CD4-positive, CD25-positive, alpha-beta regulatory T cell (primary cell): ENCODE data around the gene SLC25A21. TPM values are rescaled to one million over a fixed set of nuclear protein-coding genes. Genes with fewer than 3 reads are reported as not detected.
A peak's percentile ranks its signal among the peaks of the same experiment; 100 is the strongest.
"Not testable (repeated sequence)": the region's sequence is repeated elsewhere in the genome, so short reads cannot be mapped to it uniquely, and the experiment has no call there.

Experiments used
- ATAC-seq, 2 donors: fragments of 150-1000 bp; cut with Tn5 transposase; one replicate each; pipeline ENCODE4 v1.10.0; 2021; ENCODE audit warnings: low read depth in 2 of 2, moderate number of reproducible peaks in 2 of 2, moderate library complexity in 1 of 2
- DNase-seq, 3 donors: peaks; one replicate each; pipeline versions ENCODE4 v3.0.0 to v3.0.0-alpha.2; 2012 to 2022; ENCODE audit warnings: mixed read lengths in 1 of 3
- H3K27ac ChIP-seq: one replicate; pipeline ENCODE4 v1.7.0; 2013; ENCODE audit warnings: mild to moderate bottlenecking, low read length; ENCODE audit not compliant: insufficient read depth, poor library complexity, severe bottlenecking
- H3K27me3 ChIP-seq: one replicate; pipeline ENCODE4 v1.7.0; 2013; ENCODE audit warnings: low read length; ENCODE audit not compliant: control insufficient read depth, insufficient read depth
- H3K36me3 ChIP-seq: one replicate; pipeline ENCODE4 v1.7.0; 2013; ENCODE audit warnings: mild to moderate bottlenecking, low read length, moderate library complexity; ENCODE audit not compliant: control insufficient read depth, insufficient read depth
- H3K4me1 ChIP-seq: 2 replicates; pipeline ENCODE4 v1.7.0; 2013; ENCODE audit warnings: mild to moderate bottlenecking, low read length; ENCODE audit not compliant: insufficient read depth, control insufficient read depth, poor library complexity, severe bottlenecking
- H3K4me3 ChIP-seq: one replicate; pipeline ENCODE4 v1.7.0; 2013; ENCODE audit warnings: low read depth, mild to moderate bottlenecking, low read length, moderate library complexity
- H3K9me3 ChIP-seq, 2 experiments: 1 replicate in 1 of 2; 2 replicates in 1 of 2; pipeline ENCODE4 v1.7.0; 2013; ENCODE audit warnings: low read length in 2 of 2, mild to moderate bottlenecking in 1 of 2, moderate library complexity in 1 of 2; ENCODE audit not compliant: control insufficient read depth in 2 of 2
- H3K27ac Mint-ChIP-seq, 3 donors: one replicate each; pipeline ENCODE4 v1.8.0; 2020 to 2022; ENCODE audit warnings: mild to moderate bottlenecking in 3 of 3, mixed read lengths in 3 of 3, moderate library complexity in 2 of 3
- H3K27me3 Mint-ChIP-seq: one replicate; pipeline ENCODE4 v1.8.0; 2022; ENCODE audit warnings: mild to moderate bottlenecking, mixed read lengths
- H3K36me3 Mint-ChIP-seq: one replicate; pipeline ENCODE4 v1.8.0; 2020; ENCODE audit warnings: mixed read lengths
- H3K4me1 Mint-ChIP-seq, 4 donors: one replicate each; pipeline ENCODE4 v1.8.0; 2020 to 2022; ENCODE audit warnings: mixed read lengths in 4 of 4, mild to moderate bottlenecking in 1 of 4
- H3K4me3 Mint-ChIP-seq, 4 donors: one replicate each; pipeline ENCODE4 v1.8.0; 2020 to 2022; ENCODE audit warnings: mild to moderate bottlenecking in 4 of 4, mixed read lengths in 4 of 4, moderate library complexity in 3 of 4
- H3K9me3 Mint-ChIP-seq, 7 donors: one replicate each; pipeline ENCODE4 v1.8.0; 2020 to 2022; ENCODE audit warnings: mixed read lengths in 7 of 7, mild to moderate bottlenecking in 3 of 7, moderate library complexity in 2 of 7
- polyA plus RNA-seq, 4 donors: library from polyadenylated mRNA; unstranded; fragments of 300-500 nt; fragmentation: Illumina TruSeq; gene quantifications; one replicate each; pipeline ENCODE4 v1.2.3, GENCODE V29; 2021
- total RNA-seq: library from RNA; stranded (reverse); gene quantifications from one replicate; pipeline ENCODE4 v1.2.3, GENCODE V29; 2022

Gene SLC25A21
- total RNA-seq: not detected
- polyA plus RNA-seq: not detected

- H3K4me1 Mint-ChIP-seq: peaks cover 0 to 2% (median 0%) of the 10 kb centered on the region in 4 donors
- Histone ChIP-seq H3K27me3 (peaks cover 4% of the 10 kb centered on the region), H3K36me3 (no peaks in the 10 kb centered on the region), H3K4me1 (no peaks in the 10 kb centered on the region), H3K27ac (no peak within 1 kb of the TSS), H3K4me3 (no peak within 1 kb of the TSS), H3K9me3 (no peaks in the 10 kb centered on the region)
- peak within 1 kb of the TSS in 1 of 4 donors; percentile 29 for H3K4me3 Mint-ChIP-seq
- H3K36me3 Mint-ChIP-seq: no peaks in the 10 kb centered on the region
- H3K27me3 Mint-ChIP-seq: peaks cover 17% of the 10 kb centered on the region
- ATAC-seq: no peak
- DNase-seq: no peak
- H3K9me3 Mint-ChIP-seq: peaks cover 0 to 6% (median 3%) of the 10 kb centered on the region in 7 donors
- no peak within 1 kb of the TSS for H3K27ac Mint-ChIP-seq
Measured at GRCh38 chr14:37172024-37172869, at the start of gene SLC25A21. Gene SLC25A21 (minus strand): TSS chr14:37172606.

GRCh38 chr14:37221073-37221472 lies 48.7 kb upstream of the SLC25A21 start:
- H3K27me3 ChIP-seq: no peaks in the 10 kb centered on the region
- H3K36me3 Mint-ChIP-seq: no peaks in the 10 kb centered on the region
- H3K4me1 ChIP-seq: no peaks in the 10 kb centered on the region
- no peak overlapping the region for H3K4me3 ChIP-seq
- H3K9me3 ChIP-seq: peaks cover 0 to 3% of the 10 kb centered on the region in 2 experiments
- H3K9me3 Mint-ChIP-seq: peaks cover 0 to 12% (median 2%) of the 10 kb centered on the region in 7 donors
- ATAC-seq (no peak), DNase-seq (no peak)
- no peaks in the 10 kb centered on the region for H3K36me3 ChIP-seq
- no peaks in the 10 kb centered on the region for H3K27me3 Mint-ChIP-seq
- H3K27ac Mint-ChIP-seq: no peak overlapping the region
- no peak overlapping the region for H3K27ac ChIP-seq
- H3K4me1 Mint-ChIP-seq: no peaks in the 10 kb centered on the region
- no peak overlapping the region for H3K4me3 Mint-ChIP-seq

GRCh38 chr14:37215345-37215744 lies 42.9 kb upstream of the SLC25A21 start:
- H3K9me3 ChIP-seq: no peaks in the 10 kb centered on the region
- Mint-ChIP-seq H3K27ac (no peak overlapping the region), H3K4me3 (no peak overlapping the region), H3K36me3 (no peaks in the 10 kb centered on the region), H3K27me3 (no peaks in the 10 kb centered on the region), H3K4me1 (no peaks in the 10 kb centered on the region), H3K9me3 (peaks cover 0 to 16% (median 4%) of the 10 kb centered on the region in 7 donors)
- no peak for ATAC-seq
- no peaks in the 10 kb centered on the region for H3K4me1 ChIP-seq
- no peaks in the 10 kb centered on the region for H3K27me3 ChIP-seq
- no peaks in the 10 kb centered on the region for H3K36me3 ChIP-seq
- no peak overlapping the region for H3K27ac ChIP-seq
- no peak for DNase-seq
- no peak overlapping the region for H3K4me3 ChIP-seq

- no peaks in the 10 kb centered on the region for H3K36me3 ChIP-seq
- no peaks in the 10 kb centered on the region for H3K4me1 Mint-ChIP-seq
- no peak overlapping the region for H3K27ac Mint-ChIP-seq
- no peak overlapping the region for H3K27ac ChIP-seq
- peaks cover 0 to 18% (median 4%) of the 10 kb centered on the region in 7 donors for H3K9me3 Mint-ChIP-seq
- no peaks in the 10 kb centered on the region for H3K4me1 ChIP-seq
- ATAC-seq (no peak), DNase-seq (no peak)
- H3K27me3 ChIP-seq: no peaks in the 10 kb centered on the region
- no peak overlapping the region for H3K4me3 ChIP-seq
- no peaks in the 10 kb centered on the region for H3K9me3 ChIP-seq
- H3K27me3 Mint-ChIP-seq: no peaks in the 10 kb centered on the region
- no peaks in the 10 kb centered on the region for H3K36me3 Mint-ChIP-seq
- no peak overlapping the region for H3K4me3 Mint-ChIP-seq
Measured at GRCh38 chr14:37213016-37213415, 40.6 kb upstream of the SLC25A21 start.

- H3K36me3 Mint-ChIP-seq: no peaks in the 10 kb centered on the region
- H3K4me1 ChIP-seq: no peaks in the 10 kb centered on the region
- no peak for ATAC-seq
- no peaks in the 10 kb centered on the region for H3K27me3 Mint-ChIP-seq
- no peak for DNase-seq
- no peaks in the 10 kb centered on the region for H3K27me3 ChIP-seq
- no peak overlapping the region for H3K4me3 Mint-ChIP-seq
- H3K9me3 ChIP-seq: peaks cover 2 to 3% of the 10 kb centered on the region in 2 experiments
- no peak overlapping the region for H3K27ac Mint-ChIP-seq
- peaks cover 1 to 32% (median 8%) of the 10 kb centered on the region in 7 donors for H3K9me3 Mint-ChIP-seq
- H3K27ac ChIP-seq: no peak overlapping the region
- H3K36me3 ChIP-seq: no peaks in the 10 kb centered on the region
- no peaks in the 10 kb centered on the region for H3K4me1 Mint-ChIP-seq
- no peak overlapping the region for H3K4me3 ChIP-seq
Measured at GRCh38 chr14:37210448-37210847, 38.0 kb upstream of the SLC25A21 start.

- not testable (repeated sequence) for H3K27me3 Mint-ChIP-seq, H3K4me1 Mint-ChIP-seq, H3K27me3 ChIP-seq, H3K4me1 ChIP-seq, H3K27ac Mint-ChIP-seq, H3K36me3 Mint-ChIP-seq, H3K9me3 ChIP-seq, H3K27ac ChIP-seq, H3K4me3 Mint-ChIP-seq, H3K36me3 ChIP-seq, DNase-seq, ATAC-seq, H3K4me3 ChIP-seq
- peaks cover 1 to 35% (median 8%) of the 10 kb centered on the region in 7 donors for H3K9me3 Mint-ChIP-seq
Measured at GRCh38 chr14:37209617-37210016, 37.2 kb upstream of the SLC25A21 start.

GRCh38 chr14:37205623-37206605 lies 33.5 kb upstream of the SLC25A21 start:
- DNase-seq, H3K27me3 Mint-ChIP-seq, H3K36me3 Mint-ChIP-seq, H3K4me1 ChIP-seq, H3K36me3 ChIP-seq, H3K27ac Mint-ChIP-seq, H3K27ac ChIP-seq, ATAC-seq, H3K9me3 ChIP-seq, H3K4me1 Mint-ChIP-seq, H3K4me3 Mint-ChIP-seq, H3K4me3 ChIP-seq, H3K27me3 ChIP-seq: not testable (repeated sequence)
- peaks cover 1 to 27% (median 6%) of the 10 kb centered on the region in 7 donors for H3K9me3 Mint-ChIP-seq
